A172 (cell line): ENCODE data around the gene FKBP2. TPM values are rescaled to one million over a fixed set of nuclear protein-coding genes. Genes with fewer than 3 reads are reported as not detected.
A peak's percentile ranks its signal among the peaks of the same experiment; 100 is the strongest.

Experiments used
- DNase-seq: peaks from one replicate; pipeline ENCODE4 v3.0.0-alpha.2; 2015; ENCODE audit warnings: low spot score
- total RNA-seq: library from RNA; depleted of rRNA; stranded (reverse); fragments of >200 nt; shearing (Covaris generic); gene quantifications from 2 replicates; pipeline ENCODE4 v1.2.3, GENCODE V29; 2014

The FKBP2 gene
- total RNA-seq, 1 experiment from 2014 or later, result 40.5 TPM

- DNase-seq, result peak; percentile 78
These were observed 22.4 kb downstream of the FKBP2 start for GRCh38 chr11:64263021-64263946.

GRCh38 chr11:64263947-64264317 is 23.0 kb downstream of the FKBP2 start:
- DNase-seq, result no peak

- no peak for DNase-seq
These were observed 23.5 kb downstream of the FKBP2 start for GRCh38 chr11:64264371-64264852.

GRCh38 chr11:64265176-64266160 is 24.6 kb downstream of the FKBP2 start:
- DNase-seq, result no peak

- peak; percentile 78 for DNase-seq
These were observed 25.4 kb downstream of the FKBP2 start for GRCh38 chr11:64266339-64266738.

- DNase-seq, result no peak
These were observed 26.5 kb downstream of the FKBP2 start for GRCh38 chr11:64267207-64267945.

- peak; percentile 91 for DNase-seq
These were observed 27.4 kb downstream of the FKBP2 start for GRCh38 chr11:64268025-64268892.

- DNase-seq, result peak; percentile 63
These were observed 28.1 kb downstream of the FKBP2 start for GRCh38 chr11:64268893-64269539.

GRCh38 chr11:64269540-64270220 is 28.8 kb downstream of the FKBP2 start:
- peak; percentile 98 for DNase-seq

GRCh38 chr11:64275031-64275800 is 34.3 kb downstream of the FKBP2 start:
- no peak for DNase-seq

GRCh38 chr11:64275841-64276240 is 34.9 kb downstream of the FKBP2 start:
- DNase-seq, result no peak

- DNase-seq, result peak; percentile 96
These were observed 35.9 kb downstream of the FKBP2 start for GRCh38 chr11:64276653-64277431.

- DNase-seq, result no peak
These were observed 37.8 kb downstream of the FKBP2 start for GRCh38 chr11:64278576-64279190.

GRCh38 chr11:64281957-64282770 is 41.3 kb downstream of the FKBP2 start:
- DNase-seq, result no peak

- DNase-seq, result no peak
These were observed 42.2 kb downstream of the FKBP2 start for GRCh38 chr11:64283092-64283491.
